Loucy (cell line): Measurements from ENCODE around the gene IL17RD.
A peak's percentile ranks its signal among the peaks of the same experiment; 100 is the strongest.

Experiments
- H2AFZ ChIP-seq: fragments of 200-600 bp; sonication (generic); 2 replicates; pipeline ENCODE4 v1.6.0; 2016; ENCODE audit warnings: antibody characterized with exemption, mild to moderate bottlenecking, low read length, moderate library complexity
- H3F3A ChIP-seq: fragments of 200-600 bp; 2 replicates; pipeline ENCODE4 v1.6.0; 2016; ENCODE audit warnings: antibody characterized with exemption, low read depth, mild to moderate bottlenecking
- H3K27me3 ChIP-seq: fragments of 200-600 bp; sonication (generic); 2 replicates; pipeline ENCODE4 v1.6.1; 2014; ENCODE audit warnings: low read length, mild to moderate bottlenecking; ENCODE audit not compliant: insufficient read depth, poor library complexity, severe bottlenecking
- H3K36me3 ChIP-seq: fragments of 200-600 bp; sonication (generic); 2 replicates; pipeline ENCODE4 v1.6.1; 2016; ENCODE audit warnings: low read length; ENCODE audit not compliant: insufficient read depth
- H3K4me1 ChIP-seq: fragments of 200-600 bp; sonication (generic); 2 replicates; pipeline ENCODE4 v1.5.1; 2014; ENCODE audit warnings: low read length, mild to moderate bottlenecking; ENCODE audit not compliant: insufficient read depth, poor library complexity, severe bottlenecking
- H3K4me2 ChIP-seq: fragments of 200-600 bp; sonication (generic); 2 replicates; pipeline ENCODE4 v1.6.0; 2014; ENCODE audit warnings: antibody characterized with exemption, low read length, low read depth, mild to moderate bottlenecking; ENCODE audit not compliant: poor library complexity, severe bottlenecking
- H3K4me3 ChIP-seq: fragments of 200-600 bp; sonication (generic); 2 replicates; pipeline ENCODE4 v1.5.1; 2014; ENCODE audit warnings: low read length, mild to moderate bottlenecking, mixed read lengths; ENCODE audit not compliant: poor library complexity, severe bottlenecking
- H3K79me2 ChIP-seq: fragments of 200-600 bp; sonication (generic); 2 replicates; pipeline ENCODE4 v1.6.1; 2014; ENCODE audit warnings: low read length; ENCODE audit not compliant: insufficient read depth
- H3K9ac ChIP-seq: fragments of 200-600 bp; sonication (generic); 2 replicates; pipeline ENCODE4 v1.6.0; 2014; ENCODE audit warnings: mild to moderate bottlenecking, low read depth, low read length, moderate library complexity; ENCODE audit not compliant: poor library complexity, severe bottlenecking
- H3K9me2 ChIP-seq: fragments of 200-600 bp; sonication (generic); replicated peaks from 2 replicates; pipeline ENCODE4 v1.6.1; 2016; ENCODE audit warnings: low read depth, low read length, mixed read lengths
- H3K9me3 ChIP-seq: fragments of 200-600 bp; sonication (generic); 2 replicates; pipeline ENCODE4 v1.6.1; 2014; ENCODE audit warnings: mild to moderate bottlenecking, antibody characterized with exemption, low read length, low read depth; ENCODE audit not compliant: insufficient read depth
- H4K20me1 ChIP-seq: fragments of 200-600 bp; sonication (generic); 2 replicates; pipeline ENCODE4 v1.6.0; 2014; ENCODE audit warnings: antibody characterized with exemption, low read length, mild to moderate bottlenecking; ENCODE audit not compliant: insufficient read depth, poor library complexity, severe bottlenecking
- EZH2phosphoT487 ChIP-seq: fragments of 200-600 bp; IDR thresholded peaks from 2 replicates; pipeline ENCODE4 v1.6.1; 2018; ENCODE audit warnings: antibody characterized with exemption, mild to moderate bottlenecking, moderate library complexity, borderline replicate concordance
- TF ChIP-seq, protein P1 (sequence below): fragments of 200-600 bp; sonication (generic); conservative IDR thresholded peaks from 2 replicates; pipeline ENCODE4 v1.5.1; 2014; ENCODE audit warnings: mild to moderate bottlenecking, antibody characterized with exemption, low read length

The IL17RD gene

DNA sequence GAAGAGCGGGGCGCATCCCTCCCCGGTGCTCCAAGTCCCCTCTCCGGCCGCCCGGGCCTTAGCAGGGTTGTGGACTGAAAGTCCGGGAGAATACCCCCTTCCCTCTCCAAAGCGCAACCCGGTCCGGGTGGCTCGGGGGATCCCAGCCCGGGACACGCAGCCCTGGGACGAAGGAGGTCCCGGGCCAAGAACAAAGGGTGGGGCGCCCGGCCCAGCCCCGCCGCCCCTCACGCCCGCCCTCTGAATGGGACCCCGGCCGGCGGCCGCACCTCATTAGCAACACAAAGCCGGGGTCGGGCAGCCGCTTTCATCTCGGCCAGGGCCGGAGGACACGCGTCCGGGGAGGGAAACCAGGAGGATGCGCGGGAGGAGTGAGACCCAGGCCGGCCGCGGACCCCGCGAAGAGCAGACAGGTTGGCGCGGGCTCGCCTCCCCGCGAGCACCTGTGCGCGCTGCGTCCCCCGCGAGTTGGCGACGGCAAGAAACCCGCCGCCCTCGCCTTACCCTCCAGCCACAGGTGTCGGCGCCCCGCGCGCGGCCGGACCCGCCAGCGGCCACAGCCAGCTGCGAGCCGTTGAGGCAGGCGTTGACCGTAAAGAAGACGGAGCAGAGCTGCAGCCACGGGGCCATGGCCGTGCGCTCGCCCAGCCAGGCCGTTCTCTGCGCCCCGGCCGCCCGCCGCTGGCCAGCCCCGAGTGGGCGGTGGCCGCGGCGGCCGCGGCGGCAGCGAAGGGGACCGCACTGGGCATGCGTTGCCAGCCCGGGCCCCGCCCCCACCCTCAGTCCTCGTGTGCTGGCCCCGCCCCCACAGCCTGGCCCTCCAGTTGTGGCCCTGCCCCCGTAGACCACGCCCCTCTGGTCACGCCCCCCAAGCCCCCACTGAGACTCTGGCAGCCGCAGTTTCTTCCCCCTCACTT, at the start of gene IL17RD:
Gene IL17RD, minus strand, starts transcription at position 697 of the 917 bp plus-strand sequence. Its CDS starts 67 bp downstream, at position 630.
- Histone ChIP-seq H3K4me2 (no peak within 1 kb of the TSS), H3K27me3 (no peaks in the 10 kb centered on the region), H4K20me1 (no peaks in the 10 kb centered on the region), H3K36me3 (no peaks in the 10 kb centered on the region), H3K4me1 (peaks cover 9% of the 10 kb centered on the region), H3K9ac (no peak within 1 kb of the TSS), H3K9me3 (no peaks in the 10 kb centered on the region), H3K4me3 (no peak within 1 kb of the TSS), H3F3A (no peaks in the 10 kb centered on the region), H3K79me2 (no peaks in the 10 kb centered on the region), H3K9me2 (no peaks in the 10 kb centered on the region), H2AFZ (no peak within 1 kb of the TSS)
- TF ChIP-seq, protein P1, sequence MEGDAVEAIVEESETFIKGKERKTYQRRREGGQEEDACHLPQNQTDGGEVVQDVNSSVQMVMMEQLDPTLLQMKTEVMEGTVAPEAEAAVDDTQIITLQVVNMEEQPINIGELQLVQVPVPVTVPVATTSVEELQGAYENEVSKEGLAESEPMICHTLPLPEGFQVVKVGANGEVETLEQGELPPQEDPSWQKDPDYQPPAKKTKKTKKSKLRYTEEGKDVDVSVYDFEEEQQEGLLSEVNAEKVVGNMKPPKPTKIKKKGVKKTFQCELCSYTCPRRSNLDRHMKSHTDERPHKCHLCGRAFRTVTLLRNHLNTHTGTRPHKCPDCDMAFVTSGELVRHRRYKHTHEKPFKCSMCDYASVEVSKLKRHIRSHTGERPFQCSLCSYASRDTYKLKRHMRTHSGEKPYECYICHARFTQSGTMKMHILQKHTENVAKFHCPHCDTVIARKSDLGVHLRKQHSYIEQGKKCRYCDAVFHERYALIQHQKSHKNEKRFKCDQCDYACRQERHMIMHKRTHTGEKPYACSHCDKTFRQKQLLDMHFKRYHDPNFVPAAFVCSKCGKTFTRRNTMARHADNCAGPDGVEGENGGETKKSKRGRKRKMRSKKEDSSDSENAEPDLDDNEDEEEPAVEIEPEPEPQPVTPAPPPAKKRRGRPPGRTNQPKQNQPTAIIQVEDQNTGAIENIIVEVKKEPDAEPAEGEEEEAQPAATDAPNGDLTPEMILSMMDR, result no peak
- TF ChIP-seq EZH2phosphoT487, result no peak

- no peak overlapping the region for H3K4me3 ChIP-seq
- H3K9ac ChIP-seq, result no peak overlapping the region
- no peaks in the 10 kb centered on the region for H3K27me3 ChIP-seq
- H3K9me2 ChIP-seq, result no peaks in the 10 kb centered on the region
- H3F3A ChIP-seq, result no peaks in the 10 kb centered on the region
- no peak for TF ChIP-seq EZH2phosphoT487
- TF ChIP-seq, protein P1, result no peak
- H3K36me3 ChIP-seq, result no peaks in the 10 kb centered on the region
- no peak overlapping the region for H2AFZ ChIP-seq
- H4K20me1 ChIP-seq, result no peaks in the 10 kb centered on the region
- peaks cover 1% of the 10 kb centered on the region for H3K4me1 ChIP-seq
- no peaks in the 10 kb centered on the region for H3K79me2 ChIP-seq
- no peak overlapping the region for H3K4me2 ChIP-seq
- H3K9me3 ChIP-seq, result no peaks in the 10 kb centered on the region
Measured at GRCh38 chr3:57206423-57206822, 41.3 kb upstream of the IL17RD start.

DNA sequence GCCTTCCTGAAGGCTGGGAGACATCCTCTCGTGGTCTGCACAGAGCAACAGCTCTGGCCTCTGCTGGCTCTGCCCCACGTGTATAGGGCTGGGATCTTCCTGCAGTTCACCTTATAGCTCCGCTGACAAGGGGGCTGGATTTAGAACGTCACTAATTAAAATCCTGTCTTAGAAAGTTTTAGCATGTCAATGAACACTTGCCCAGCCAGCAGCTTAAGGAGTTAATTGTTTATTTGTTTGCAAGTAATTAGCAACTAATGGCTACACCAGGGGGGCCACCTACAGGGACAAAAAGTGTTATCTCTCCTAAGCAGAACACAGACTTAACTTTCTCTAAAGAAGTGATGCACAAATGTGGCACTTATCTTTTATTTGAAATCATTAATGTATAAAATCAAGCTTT, 34.7 kb upstream of the IL17RD start, which contains the start of gene HESX1:
Gene HESX1, minus strand, starts transcription at position 84 of the 403 bp plus-strand sequence. Its CDS starts 60 bp downstream, at position 24.
- Histone ChIP-seq H3K27me3 (no peaks in the 10 kb centered on the region), H4K20me1 (no peaks in the 10 kb centered on the region), H3K79me2 (no peaks in the 10 kb centered on the region), H3K9me3 (no peaks in the 10 kb centered on the region), H3F3A (0 out of 2 replicates have a peak, but pooled peaks cover 2% of the 10 kb centered on the region), H3K9me2 (no peaks in the 10 kb centered on the region), H3K36me3 (no peaks in the 10 kb centered on the region), H3K4me3 (no peak within 1 kb of the TSS), H3K4me1 (peaks cover 15% of the 10 kb centered on the region), H2AFZ (no peak within 1 kb of the TSS), H3K4me2 (peak within 1 kb of the TSS; percentile 30), H3K9ac (no peak within 1 kb of the TSS)
- TF ChIP-seq, protein P1, result no peak
- no peak for TF ChIP-seq EZH2phosphoT487
